ENCODE results near the gene PLLP. TPM values are rescaled to one million over a fixed set of nuclear protein-coding genes. Genes with fewer than 3 reads are reported as not detected.

The PLLP gene
- total and polyA plus RNA-seq, 2 donors (not counting 1 experiment from before 2014, with no cell fraction given): 0.15 TPM; not detected in 1

GRCh38 chr16:57316390-57317017 is 32.0 kb upstream of the PLLP start:
- Mint-ChIP-seq H3K4me3 (no peak overlapping the region), H3K27me3 (peaks cover 4% of the 10 kb centered on the region), H3K4me1 (peaks cover 11% of the 10 kb centered on the region), H3K27ac (no peak overlapping the region), H3K9me3 (ENCODE audit: insufficient read depth) (no peaks in the 10 kb centered on the region)
- H3K79me2 ChIP-seq (ENCODE audit: control insufficient read depth, insufficient read depth, low read length): no peaks in the 10 kb centered on the region
- DNase-seq (no peak), ATAC-seq (ENCODE audit: low read depth) (no peak)
- CTCF ChIA-PET: interaction anchor here (0.5 kb wide), 1 partner anchor 314 kb away, joined by 3 read pairs; no protein-coding TSS in a partner anchor
- no peak overlapping the region for H3K9ac ChIP-seq (ENCODE audit: low read length)
- H2AFZ ChIP-seq (ENCODE audit: insufficient read depth, low read depth, low read length, poor library complexity, severe bottlenecking): no peak overlapping the region
- no peaks in the 10 kb centered on the region for H3K36me3 ChIP-seq (replicated peaks in 1 of 2; ENCODE audit: control extremely low read depth in 1 of 2, control insufficient read depth in 1 of 2, extremely low read depth in 1 of 2, insufficient read depth in 2 of 2, low read length in 1 of 2)
- peaks cover 6% of the 10 kb centered on the region in 2 donors for H3K4me1 ChIP-seq (ENCODE audit: control insufficient read depth in 2 of 2, insufficient read depth in 2 of 2, low read length in 2 of 2)
- H4K20me1 ChIP-seq (ENCODE audit: control insufficient read depth, insufficient read depth, low read length, poor library complexity, severe bottlenecking): no peaks in the 10 kb centered on the region
- H3K27me3 ChIP-seq (replicated peaks in 1 of 4; ENCODE audit: control extremely low read depth in 1 of 4, control insufficient read depth in 3 of 4, insufficient read depth in 4 of 4, low read length in 3 of 4): no peaks in the 10 kb centered on the region
- no peak for TF ChIP-seq CTCF (IDR thresholded peaks at IDR 0.05)
- TF ChIP-seq EZH2 (IDR thresholded peaks at IDR 0.05; ENCODE audit: borderline replicate concordance, insufficient read depth, low read depth, low read length, poor library complexity, severe bottlenecking): no peak
- H3K4me3 ChIP-seq (ENCODE audit: control extremely low read depth in 1 of 5, extremely low read depth in 1 of 5, insufficient read depth in 1 of 5, low read depth in 2 of 5, low read length in 4 of 5): no peak overlapping the region
- H3K4me2 ChIP-seq (replicated peaks; ENCODE audit: low read depth, low read length, poor library complexity, severe bottlenecking): no peak overlapping the region
- H3K27ac ChIP-seq (ENCODE audit: low read length in 2 of 2): no peak overlapping the region
- POLR2A ChIA-PET: interaction anchor here (0.6 kb wide), 1 partner anchor 68 kb away, joined by 4 read pairs; no protein-coding TSS in a partner anchor
- intact Hi-C loops (cut with micrococcal nuclease): no loop called here
- 83% methylated on average over 1 of the region's 3 CpGs for WGBS (ENCODE audit: insufficient coverage)
- no peaks in the 10 kb centered on the region for H3K9me3 ChIP-seq (ENCODE audit: control extremely low read depth in 1 of 3, control insufficient read depth in 2 of 3, insufficient read depth in 1 of 3, low read length in 2 of 3)

- intact Hi-C loops (cut with micrococcal nuclease): no loop called here
- no peaks in the 10 kb centered on the region for H3K9me3 Mint-ChIP-seq (ENCODE audit: insufficient read depth)
- Histone ChIP-seq H2AFZ (ENCODE audit: insufficient read depth, low read depth, low read length, poor library complexity, severe bottlenecking) (no peak overlapping the region), H4K20me1 (ENCODE audit: control insufficient read depth, insufficient read depth, low read length, poor library complexity, severe bottlenecking) (no peaks in the 10 kb centered on the region), H3K9ac (ENCODE audit: low read length) (no peak overlapping the region), H3K4me2 (replicated peaks; ENCODE audit: low read depth, low read length, poor library complexity, severe bottlenecking) (no peak overlapping the region), H3K79me2 (ENCODE audit: control insufficient read depth, insufficient read depth, low read length) (no peaks in the 10 kb centered on the region), H3K4me3 (ENCODE audit: control extremely low read depth in 1 of 5, extremely low read depth in 1 of 5, insufficient read depth in 1 of 5, low read depth in 2 of 5, low read length in 4 of 5) (no peak overlapping the region), H3K9me3 (ENCODE audit: control extremely low read depth in 1 of 3, control insufficient read depth in 2 of 3, insufficient read depth in 1 of 3, low read length in 2 of 3) (no peaks in the 10 kb centered on the region), H3K36me3 (replicated peaks in 1 of 2; ENCODE audit: control extremely low read depth in 1 of 2, control insufficient read depth in 1 of 2, extremely low read depth in 1 of 2, insufficient read depth in 2 of 2, low read length in 1 of 2) (no peaks in the 10 kb centered on the region), H3K27ac (ENCODE audit: low read length in 2 of 2) (no peak overlapping the region), H3K4me1 (ENCODE audit: control insufficient read depth in 2 of 2, insufficient read depth in 2 of 2, low read length in 2 of 2) (peaks cover 6% of the 10 kb centered on the region in 2 donors), H3K27me3 (replicated peaks in 1 of 4; ENCODE audit: control extremely low read depth in 1 of 4, control insufficient read depth in 3 of 4, insufficient read depth in 4 of 4, low read length in 3 of 4) (no peaks in the 10 kb centered on the region)
- ChIA-PET POLR2A (no interaction called here), CTCF (no interaction called here)
- H3K4me1 Mint-ChIP-seq: peaks cover 11% of the 10 kb centered on the region
- WGBS (ENCODE audit: insufficient coverage): 49% methylated on average over 6 of the region's 7 CpGs
- H3K27ac Mint-ChIP-seq: no peak overlapping the region
- TF ChIP-seq CTCF (IDR thresholded peaks at IDR 0.05) (no peak), EZH2 (IDR thresholded peaks at IDR 0.05; ENCODE audit: borderline replicate concordance, insufficient read depth, low read depth, low read length, poor library complexity, severe bottlenecking) (no peak)
- no peak for ATAC-seq (ENCODE audit: low read depth)
- DNase-seq: no peak
- H3K27me3 Mint-ChIP-seq: peaks cover 4% of the 10 kb centered on the region
- H3K4me3 Mint-ChIP-seq: no peak overlapping the region
Measured at GRCh38 chr16:57315416-57315815, 30.9 kb upstream of the PLLP start.
